Peyer's patch (tissue), 4 donors: Measurements from ENCODE around the gene BRD9. TPM values are rescaled to one million over a fixed set of nuclear protein-coding genes. Genes with fewer than 3 reads are reported as not detected.

ENCODE experiments used
- DNase-seq, 3 donors: peaks; one replicate each; pipeline ENCODE4 v3.0.0-alpha.2; 2017 to 2019
- H3K27ac ChIP-seq, 4 donors: fragments of 200-600 bp; sonication (generic); one replicate each; pipeline ENCODE4 v1.5.1; 2016 to 2019
- H3K27me3 ChIP-seq, 2 donors: fragments of 200-600 bp; sonication (generic); one replicate each; pipeline ENCODE4 v1.5.1; 2019
- H3K36me3 ChIP-seq, 3 donors: fragments of 200-600 bp; sonication (generic); one replicate each; pipeline ENCODE4 v1.5.1; 2016 to 2019
- H3K4me1 ChIP-seq, 4 donors: fragments of 200-600 bp; sonication (generic); one replicate each; pipeline ENCODE4 v1.5.1; 2016 to 2019
- H3K4me3 ChIP-seq, 4 donors: fragments of 200-600 bp; sonication (generic); 1 replicate in 3 of 4; 2 replicates in 1 of 4; pipeline ENCODE4 v1.5.1; 2016 to 2019; ENCODE audit warnings: mild to moderate bottlenecking in 1 of 4
- H3K9me3 ChIP-seq, 4 donors: fragments of 200-600 bp; sonication (generic); one replicate each; pipeline ENCODE4 v1.5.1; 2016 to 2019; ENCODE audit warnings: mild to moderate bottlenecking in 1 of 4
- CTCF ChIP-seq, 6 experiments: fragments of 450-650 bp in 4 of 6; fragments of 200-600 bp in 2 of 6; sonication (generic) in 1 of 6; IDR thresholded peaks; one replicate each; pipeline ENCODE4 v1.5.1; 2017 to 2019; ENCODE audit warnings: antibody characterized with exemption in 6 of 6, mild to moderate bottlenecking in 3 of 6, moderate library complexity in 1 of 6
- POLR2A ChIP-seq, 2 donors: fragments of 450-650 bp; IDR thresholded peaks; one replicate each; pipeline ENCODE4 v1.5.1; 2017; ENCODE audit warnings: antibody characterized with exemption in 2 of 2, mild to moderate bottlenecking in 2 of 2, moderate library complexity in 2 of 2
- total RNA-seq, 4 donors: library from RNA; depleted of rRNA; stranded (reverse); fragments of >200 nt; gene quantifications; one replicate each; pipeline ENCODE4 v1.1.0, GENCODE V29; 2016

Gene BRD9
- total RNA-seq, 4 donors from 2014 or later = 36.4 to 90.8 (median 65.4) TPM

- Histone ChIP-seq H3K4me1 (no peaks in the 10 kb centered on the region), H3K27me3 (no peaks in the 10 kb centered on the region), H3K27ac (no peak overlapping the region), H3K9me3 (no peaks in the 10 kb centered on the region), H3K4me3 (no peak overlapping the region), H3K36me3 (no peaks in the 10 kb centered on the region)
- no peak for DNase-seq
- no peak for TF ChIP-seq CTCF (IDR thresholded peaks at IDR 0.05)
- no peak for TF ChIP-seq POLR2A (IDR thresholded peaks at IDR 0.05)
Measured at GRCh38 chr5:819078-819477, 73.5 kb downstream of the BRD9 start.

GRCh38 chr5:816176-816575 lies 76.4 kb downstream of the BRD9 start:
- no peaks in the 10 kb centered on the region for H3K36me3 ChIP-seq
- no peak for TF ChIP-seq CTCF (IDR thresholded peaks at IDR 0.05)
- TF ChIP-seq POLR2A (IDR thresholded peaks at IDR 0.05) = no peak
- no peak overlapping the region for H3K4me3 ChIP-seq
- H3K27me3 ChIP-seq = no peaks in the 10 kb centered on the region
- H3K27ac ChIP-seq = no peak overlapping the region
- no peaks in the 10 kb centered on the region for H3K4me1 ChIP-seq
- no peak for DNase-seq
- no peaks in the 10 kb centered on the region for H3K9me3 ChIP-seq

GRCh38 chr5:815449-815848 lies 77.2 kb downstream of the BRD9 start:
- no peak for TF ChIP-seq POLR2A (IDR thresholded peaks at IDR 0.05)
- TF ChIP-seq CTCF (IDR thresholded peaks at IDR 0.05) = no peak
- Histone ChIP-seq H3K4me1 (no peaks in the 10 kb centered on the region), H3K9me3 (no peaks in the 10 kb centered on the region), H3K36me3 (no peaks in the 10 kb centered on the region), H3K4me3 (no peak overlapping the region), H3K27me3 (no peaks in the 10 kb centered on the region), H3K27ac (no peak overlapping the region)
- DNase-seq = no peak

Other genes with a start within 250 kb of the BRD9 start
- gene TPPP, start 199.4 kb downstream of the BRD9 start, total RNA-seq = 10 to 100 TPM in 3 of 4 donors, 1 to 10 TPM in 1; 7.4 to 60.5 (median 14.5) TPM
- gene ZDHHC11B, start 108.1 kb downstream of the BRD9 start, total RNA-seq = 10 to 100 TPM in 3 of 4 donors, 1 to 10 TPM in 1; 4.6 to 52.0 (median 28.6) TPM
- 10 to 100 TPM in 3 of 4 donors, 1 to 10 TPM in 1; 7.7 to 82.5 (median 29.6) TPM for gene ZDHHC11, start 41.8 kb downstream of the BRD9 start, total RNA-seq
- 1 to 10 TPM; 1.2 to 8.3 (median 3.5) TPM for gene TRIP13, start 83 bp upstream of the BRD9 start, total RNA-seq
- gene NKD2, start 116.0 kb upstream of the BRD9 start, total RNA-seq = 1 to 10 TPM; 1.9 to 9.9 (median 3.5) TPM
- gene SLC12A7, start 219.3 kb upstream of the BRD9 start, total RNA-seq = 100 to 1,000 TPM in 3 of 4 donors, 10 to 100 TPM in 1; 87.2 to 182 (median 116) TPM